NCI-H146 treated with DMSO at 0.1 percent for 48 hours (cell line): ENCODE results near the gene JMJD6.
"Not testable (repeated sequence)": the region's sequence is repeated elsewhere in the genome, so short reads cannot be mapped to it uniquely, and the experiment has no call there.

ENCODE experiments used
- DNase-seq: peaks from one replicate; lab custom pipeline; 2025; ENCODE audit not compliant: unreplicated experiment; lab: John Stamatoyannopoulos, UW

Gene JMJD6

GRCh38 chr17:76700617-76701470 is 25.6 kb downstream of the JMJD6 start:
- no peak for DNase-seq

- no peak for DNase-seq
These were observed 26.2 kb downstream of the JMJD6 start for GRCh38 chr17:76700270-76700616.

- DNase-seq, result not testable (repeated sequence)
These were observed 27.9 kb downstream of the JMJD6 start for GRCh38 chr17:76698466-76698977.

- no peak for DNase-seq
These were observed 28.5 kb downstream of the JMJD6 start for GRCh38 chr17:76697702-76698465.

DNA sequence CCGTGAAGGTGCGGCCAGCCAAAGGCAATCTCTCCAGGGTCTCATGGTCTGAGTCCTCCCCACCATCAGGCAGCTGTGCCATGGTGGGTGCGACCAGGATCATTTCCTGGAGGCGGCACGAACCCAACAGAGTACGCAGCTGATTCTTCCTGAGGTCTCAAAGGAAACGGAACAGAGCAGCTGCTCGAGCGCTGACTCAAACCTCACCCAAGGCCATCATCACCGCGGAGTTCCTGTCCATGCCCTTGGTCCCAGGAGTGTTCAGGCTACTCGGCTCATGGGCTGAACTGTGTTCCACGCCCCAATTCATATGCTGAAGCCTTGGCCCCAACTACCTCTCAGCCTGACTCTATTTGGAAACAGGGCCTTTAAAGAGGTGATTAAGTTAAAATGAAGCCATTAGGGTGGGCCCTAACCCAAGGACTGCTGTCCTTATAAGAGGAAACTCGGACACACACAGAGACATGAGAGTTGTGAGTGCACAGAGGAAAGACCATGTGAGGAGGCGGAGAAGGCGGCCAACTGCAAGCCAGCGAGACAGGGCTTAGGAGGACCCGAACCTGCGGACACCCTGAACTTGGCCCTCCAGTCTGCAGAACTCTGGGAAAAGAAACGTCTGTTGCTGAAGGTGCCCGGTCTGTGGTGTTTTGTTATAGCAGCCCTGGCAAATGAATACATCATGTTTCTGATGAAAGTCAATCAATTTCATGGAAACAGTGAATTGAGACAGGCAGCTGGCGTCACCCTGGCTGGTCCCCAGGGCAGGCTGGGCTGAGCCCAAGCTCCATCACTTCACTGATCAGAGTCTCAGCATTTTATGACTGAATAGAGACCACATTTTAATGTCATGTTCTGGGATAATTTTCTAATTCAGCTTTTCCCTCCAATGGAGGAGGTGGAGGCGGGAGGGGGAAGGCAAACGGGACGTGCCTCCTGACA is 29.4 kb downstream of the JMJD6 start:
- DNase-seq, result no peak

DNA sequence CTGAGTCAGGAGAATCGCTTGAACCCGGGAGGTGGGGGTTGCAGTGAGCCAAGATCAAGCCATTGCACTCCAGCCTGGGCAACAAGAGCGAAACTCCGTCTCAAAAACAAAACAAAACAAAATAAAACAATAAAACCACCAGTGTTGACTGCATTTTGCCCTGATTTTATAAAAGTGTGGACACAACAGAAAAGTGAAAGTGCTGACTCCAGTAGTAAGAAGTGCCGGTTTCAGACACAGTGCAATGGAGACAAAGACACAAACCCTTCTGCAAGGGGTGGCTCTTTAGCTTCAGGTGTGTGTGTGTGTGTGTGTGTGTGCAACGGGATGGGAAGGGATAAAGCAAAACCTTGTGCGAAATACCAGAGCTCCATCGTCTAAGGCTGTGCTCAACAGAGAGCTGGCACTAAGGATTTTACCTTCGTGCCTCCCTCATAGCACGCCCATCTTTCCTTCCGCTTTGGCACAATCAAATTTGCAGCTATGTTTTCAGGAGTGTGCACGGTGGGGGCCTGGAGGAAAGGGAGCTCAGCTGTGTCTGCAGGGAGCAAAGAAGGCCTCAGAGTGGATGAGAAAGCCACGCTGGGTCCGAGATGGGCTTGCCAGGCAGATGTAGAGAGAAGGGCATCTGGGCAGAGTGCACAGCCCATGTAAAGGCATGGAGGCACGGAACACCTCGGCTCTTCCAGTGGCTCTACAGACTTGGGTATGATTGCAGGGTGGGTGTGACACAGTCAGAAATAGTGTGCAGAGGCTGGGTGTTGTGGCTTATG is 31.2 kb downstream of the JMJD6 start:
- no peak for DNase-seq

DNA sequence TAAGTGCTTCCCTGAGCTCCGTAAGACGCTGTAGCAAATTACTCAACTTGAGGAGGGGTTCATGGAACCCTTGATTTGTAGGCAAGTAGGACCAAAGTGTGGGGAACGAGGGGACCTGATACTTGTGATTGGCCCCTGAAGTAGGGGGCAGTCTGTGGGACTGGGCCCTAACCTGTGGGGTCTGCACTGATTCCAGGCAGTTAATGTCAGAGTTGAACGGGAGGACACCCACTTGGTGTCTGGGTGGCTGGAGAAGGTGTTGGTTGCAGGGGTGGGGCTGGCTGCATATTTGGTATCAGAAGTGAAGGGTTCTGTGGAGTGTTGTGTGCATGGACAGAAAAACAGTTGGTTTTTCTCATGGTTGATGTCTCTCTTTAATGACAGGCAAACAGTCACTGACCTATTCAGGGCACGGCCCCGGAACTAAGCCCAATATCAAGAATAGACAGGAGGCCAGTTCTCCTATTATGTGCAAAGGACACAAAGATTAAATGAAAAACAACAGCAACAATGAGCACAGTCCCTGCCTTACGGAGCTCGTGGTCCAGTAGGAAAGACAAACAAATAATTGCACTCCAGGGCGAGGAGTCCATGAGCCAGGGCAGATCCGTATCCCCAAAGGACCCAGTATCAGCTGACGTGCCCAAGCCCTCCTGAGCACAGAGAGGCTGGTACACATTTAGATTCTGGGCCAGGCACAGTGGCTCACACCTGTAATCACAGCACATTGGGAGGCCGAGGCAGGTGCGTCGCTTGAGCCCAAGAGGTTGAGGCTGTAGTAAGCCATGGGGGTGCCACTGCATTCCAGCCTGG is 34.8 kb downstream of the JMJD6 start:
- peak; percentile 18 for DNase-seq

GRCh38 chr17:76690596-76691280 is 35.7 kb downstream of the JMJD6 start:
- DNase-seq, result no peak

DNA sequence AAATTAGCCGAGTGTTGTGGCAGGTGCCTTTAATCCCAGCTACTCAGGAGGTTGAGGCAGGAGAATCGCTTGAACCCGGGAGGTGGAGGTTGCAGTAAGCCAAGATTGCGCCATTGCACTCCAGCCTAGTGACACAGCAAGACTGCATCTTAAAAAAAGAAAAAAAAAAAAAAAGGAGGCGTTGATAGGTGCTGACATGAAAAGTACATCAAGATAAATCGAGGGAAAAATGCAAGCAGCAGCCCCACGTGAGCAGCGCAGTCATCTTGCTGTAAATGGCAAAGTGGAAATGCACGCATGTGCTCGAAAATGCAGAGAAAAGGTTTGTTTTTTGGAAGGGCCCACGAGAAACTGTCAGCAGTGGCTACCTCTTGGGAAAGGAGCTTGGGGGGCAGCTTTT is 36.5 kb downstream of the JMJD6 start:
- no peak for DNase-seq

DNA sequence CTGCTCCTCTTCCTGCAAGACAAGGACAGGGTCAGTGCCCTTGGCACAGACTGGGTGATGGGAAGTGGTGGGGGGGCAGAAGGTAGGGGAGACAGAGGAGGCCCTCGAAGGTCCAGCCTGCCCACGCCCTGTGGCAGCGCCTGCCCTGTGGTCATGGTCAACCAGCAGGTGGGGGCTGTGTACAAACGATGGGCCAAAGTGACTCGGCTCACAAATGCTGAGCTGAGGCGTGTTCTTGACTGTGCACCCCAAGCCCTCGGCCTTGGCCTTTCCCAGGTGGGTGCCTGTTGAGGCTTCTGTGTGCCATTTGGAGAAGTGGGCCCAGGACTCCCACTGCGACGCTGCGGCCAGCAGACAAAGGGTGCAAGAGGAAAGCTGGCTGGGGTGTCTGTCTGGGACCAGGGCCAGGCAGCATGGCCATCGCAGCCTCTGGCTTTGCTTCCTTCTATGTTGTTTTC is 38.2 kb downstream of the JMJD6 start:
- no peak for DNase-seq

DNA sequence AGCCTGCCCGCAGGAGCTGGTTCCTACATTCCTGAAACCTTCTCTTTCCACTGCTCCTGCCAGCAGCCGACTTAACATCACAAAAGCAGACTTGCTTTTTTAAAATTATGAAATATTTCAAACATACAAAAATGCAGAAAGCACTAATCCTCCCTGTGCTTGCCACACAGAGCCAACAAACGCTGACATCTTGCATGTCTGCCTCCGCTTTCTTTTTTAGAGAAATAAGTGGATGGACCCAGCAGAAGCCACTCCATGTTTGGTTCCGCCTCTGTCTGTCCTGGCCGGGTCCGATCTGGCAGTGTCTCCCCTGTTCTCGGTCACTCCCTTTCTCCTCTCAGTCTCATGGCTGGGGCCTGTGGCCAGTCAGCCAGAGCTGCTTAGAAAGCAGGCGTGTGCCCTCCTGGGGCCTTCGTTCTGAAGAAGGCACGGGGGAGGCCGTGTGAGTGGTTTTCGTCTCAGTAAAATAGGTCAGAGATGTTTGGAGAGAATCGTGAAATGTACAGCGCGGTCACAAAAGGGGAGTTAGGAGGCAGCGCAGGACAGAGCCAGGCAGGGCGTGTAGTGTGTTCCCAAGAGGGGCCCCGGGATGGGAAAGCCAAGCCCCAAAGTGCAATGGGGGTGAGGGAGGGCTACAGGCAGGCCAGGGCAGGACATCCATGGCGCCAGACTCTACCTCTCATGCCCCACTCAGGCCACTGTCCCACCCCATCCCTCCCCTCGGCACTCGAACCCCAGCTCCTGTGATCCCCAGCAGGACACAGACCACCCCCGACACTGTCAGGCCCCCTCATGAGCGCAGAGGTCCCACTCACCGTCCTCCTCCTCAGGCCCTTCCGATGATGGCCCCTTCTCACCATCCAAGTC is 38.9 kb downstream of the JMJD6 start:
- no peak for DNase-seq

GRCh38 chr17:76686538-76687297 is 39.7 kb downstream of the JMJD6 start:
- no peak for DNase-seq

GRCh38 chr17:76685846-76686245 is 40.6 kb downstream of the JMJD6 start:
- no peak for DNase-seq

GRCh38 chr17:76685366-76685765 is 41.0 kb downstream of the JMJD6 start:
- DNase-seq, result no peak

- no peak for DNase-seq
These were observed 41.6 kb downstream of the JMJD6 start for GRCh38 chr17:76684756-76685155.

DNA sequence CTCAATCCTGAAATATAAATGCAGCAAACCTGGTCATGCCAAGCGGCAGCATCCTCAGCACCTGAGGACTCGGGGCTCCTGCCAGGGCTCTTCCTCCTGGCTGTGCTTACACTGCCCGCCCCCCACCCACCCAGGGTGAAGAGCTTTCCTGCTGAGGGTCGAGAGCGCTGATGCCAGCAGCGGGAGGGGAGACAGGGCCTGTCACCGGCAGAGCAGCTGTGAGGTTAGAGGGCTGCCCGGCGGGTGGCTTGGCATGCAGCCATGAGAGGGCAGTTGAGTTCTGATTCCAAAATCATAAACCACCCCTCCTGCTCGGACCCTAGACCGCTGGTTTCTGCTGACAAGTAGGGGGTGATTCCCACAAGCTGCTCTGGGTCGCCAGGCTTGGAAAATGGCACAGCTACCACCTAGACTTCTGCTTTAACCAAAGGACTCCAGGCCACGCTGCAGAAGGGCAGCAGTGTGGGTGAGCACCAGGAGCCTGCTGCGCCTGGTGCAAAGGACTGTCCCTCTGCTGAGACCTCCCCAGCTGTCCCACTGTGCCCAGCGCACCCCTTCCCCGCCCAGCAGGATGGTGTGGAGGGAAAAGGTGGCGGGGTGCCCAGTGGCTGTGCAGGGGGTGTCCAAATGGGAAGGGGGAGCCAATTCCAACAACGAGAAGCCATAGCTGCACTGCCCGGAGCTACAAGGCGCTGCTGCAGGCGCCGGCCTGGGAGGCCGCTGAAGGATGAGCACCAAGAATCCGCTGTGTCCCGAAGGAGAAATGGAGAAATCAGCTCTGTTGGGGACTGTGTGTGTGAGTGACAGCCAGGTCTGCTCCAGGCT is 42.3 kb downstream of the JMJD6 start:
- no peak for DNase-seq
